Testis (tissue), 3 donors: ENCODE results near the gene POMT2. TPM values are rescaled to one million over a fixed set of nuclear protein-coding genes. Genes with fewer than 3 reads are reported as not detected.
"Not testable (repeated sequence)": the region's sequence is repeated elsewhere in the genome, so short reads cannot be mapped to it uniquely, and the experiment has no call there.

ENCODE experiments used
- DNase-seq: peaks from one replicate; pipeline ENCODE4 v3.0.0-alpha.2; 2019
- H3K27ac ChIP-seq, 2 donors: fragments of 200-600 bp; sonication (generic); one replicate each; pipeline ENCODE4 v1.5.1; 2019
- H3K27me3 ChIP-seq: fragments of 200-600 bp; sonication (generic); one replicate; pipeline ENCODE4 v1.5.1; 2019
- H3K36me3 ChIP-seq: fragments of 200-600 bp; sonication (generic); one replicate; pipeline ENCODE4 v1.5.1; 2017; ENCODE audit warnings: low read depth; ENCODE audit errors: missing control alignments
- H3K4me1 ChIP-seq: fragments of 200-600 bp; sonication (generic); one replicate; pipeline ENCODE4 v1.5.1; 2019
- H3K4me3 ChIP-seq, 2 donors: fragments of 200-600 bp; sonication (generic); one replicate each; pipeline ENCODE4 v1.5.1; 2017 to 2019
- H3K9me3 ChIP-seq: fragments of 200-600 bp; sonication (generic); one replicate; pipeline ENCODE4 v1.5.1; 2017
- CTCF ChIP-seq, 3 experiments: fragments of 450-650 bp in 2 of 3; fragments of 200-600 bp in 1 of 3; sonication (generic) in 1 of 3; IDR thresholded peaks; one replicate each; pipeline ENCODE4 v1.5.1; 2016 to 2019; ENCODE audit warnings: antibody characterized with exemption in 3 of 3, mild to moderate bottlenecking in 2 of 3, moderate library complexity in 1 of 3
- POLR2A ChIP-seq: fragments of 450-650 bp; IDR thresholded peaks from one replicate; pipeline ENCODE4 v1.6.1; 2017; ENCODE audit warnings: antibody characterized with exemption, mild to moderate bottlenecking, moderate library complexity
- WGBS, 2 donors: methylation state at CpG; one replicate each; pipeline ENCODE4 v1.1.5; 2018; 5-methylcytosine and 5-hydroxymethylcytosine counted together
- intact Hi-C: fragments of 100-400 bp; cut with DNase I; formaldehyde crosslinking; loops from one replicate; pipeline ENCODE4 v1.15.1; 2023; ENCODE audit warnings: low total_unique reads
- polyA plus RNA-seq: library from polyadenylated mRNA; stranded (reverse); fragments of 350-450 nt; fragmentation: Illumina TruSeq; extraction: RNeasy Lipid Tissue Mini Kit (QIAGEN cat#74804); gene quantifications from one replicate; pipeline ENCODE4 v1.2.3, GENCODE V29; 2014; ENCODE audit warnings: low read depth, low replicate concordance; ENCODE audit not compliant: insufficient read depth
- total RNA-seq, 2 donors: library from RNA; depleted of rRNA; stranded (reverse); fragments of >200 nt; gene quantifications; one replicate each; pipeline ENCODE4 v1.2.3, GENCODE V29; 2016

The POMT2 gene
- total and polyA plus RNA-seq, 3 donors from 2014 or later, result 108 to 162 (median 127) TPM

DNA sequence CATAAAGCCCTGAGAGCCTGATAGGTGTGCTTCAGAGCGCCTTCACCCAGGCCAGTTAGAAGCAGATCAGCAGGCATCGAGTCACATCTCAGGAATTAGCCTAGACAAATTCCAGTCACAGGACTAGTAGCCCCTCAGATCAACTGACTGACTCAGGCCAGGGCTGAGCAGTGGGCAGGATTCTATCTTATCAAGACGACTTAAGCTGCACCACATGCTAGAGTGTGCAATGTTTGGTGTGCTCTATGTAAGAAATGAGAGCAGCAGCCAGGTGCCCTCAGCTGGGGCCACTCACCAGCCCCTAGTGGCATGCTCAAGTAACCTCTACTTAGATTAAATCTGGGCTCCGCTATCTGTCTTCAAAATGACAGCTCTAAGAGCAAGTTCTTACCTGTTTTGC, 30.0 kb downstream of the POMT2 start:
- H3K4me3 ChIP-seq, result no peak overlapping the region
- H3K27ac ChIP-seq, result no peak overlapping the region
- H3K36me3 ChIP-seq, result no peaks in the 10 kb centered on the region
- H3K27me3 ChIP-seq, result no peaks in the 10 kb centered on the region
- no peak for TF ChIP-seq CTCF (IDR thresholded peaks at IDR 0.05)
- no peak for TF ChIP-seq POLR2A
- 94 to 98% methylated on average over 3 to 4 of the region's 4 CpGs for WGBS, 2 donors
- H3K9me3 ChIP-seq, result no peaks in the 10 kb centered on the region
- H3K4me1 ChIP-seq, result peaks cover 2% of the 10 kb centered on the region
- DNase-seq, result no peak
- intact Hi-C loops, result no loop called here

- WGBS, 2 donors, result 90 to 95% methylated on average over 5 of the region's 5 CpGs
- no peaks in the 10 kb centered on the region for H3K4me1 ChIP-seq
- no peak overlapping the region for H3K4me3 ChIP-seq
- H3K27ac ChIP-seq, result no peak overlapping the region
- intact Hi-C loops, result no loop called here
- no peaks in the 10 kb centered on the region for H3K36me3 ChIP-seq
- DNase-seq, result no peak
- TF ChIP-seq CTCF (IDR thresholded peaks at IDR 0.05), result no peak
- TF ChIP-seq POLR2A, result no peak
- H3K9me3 ChIP-seq, result no peaks in the 10 kb centered on the region
- H3K27me3 ChIP-seq, result no peaks in the 10 kb centered on the region
Observed at GRCh38 chr14:77286576-77286975, 34.1 kb downstream of the POMT2 start.

DNA sequence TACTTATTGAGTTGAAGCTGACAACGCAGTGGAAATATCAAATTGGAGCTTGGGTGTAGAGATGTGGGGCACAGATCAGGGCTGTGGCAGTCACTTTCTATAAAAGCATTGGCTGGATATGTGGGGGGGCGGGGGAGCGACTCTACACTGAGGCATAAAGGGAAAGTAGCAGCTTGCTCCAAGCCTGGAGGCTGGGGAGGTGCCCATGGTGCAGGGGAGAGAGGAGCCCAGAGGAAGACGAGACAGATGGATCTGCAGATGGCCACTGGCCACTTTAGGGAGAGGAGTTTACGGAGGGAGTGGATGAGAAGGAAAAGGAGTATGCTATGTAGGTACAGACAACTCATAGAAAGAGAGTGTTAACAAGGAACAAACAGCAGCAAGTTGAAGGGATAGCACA, 36.2 kb downstream of the POMT2 start:
- no peak for TF ChIP-seq CTCF (IDR thresholded peaks at IDR 0.05)
- no peak for TF ChIP-seq POLR2A
- no peak for DNase-seq
- Histone ChIP-seq H3K4me1 (no peaks in the 10 kb centered on the region), H3K27ac (no peak overlapping the region), H3K4me3 (no peak overlapping the region), H3K27me3 (no peaks in the 10 kb centered on the region), H3K36me3 (no peaks in the 10 kb centered on the region), H3K9me3 (no peaks in the 10 kb centered on the region)
- WGBS, 2 donors, result 82 to 87% methylated on average over 5 of the region's 5 CpGs
- intact Hi-C loops, result no loop called here

- H3K9me3 ChIP-seq, result no peaks in the 10 kb centered on the region
- H3K27me3 ChIP-seq, result no peaks in the 10 kb centered on the region
- DNase-seq, result no peak
- H3K4me3 ChIP-seq, result no peak overlapping the region
- H3K4me1 ChIP-seq, result no peaks in the 10 kb centered on the region
- no peaks in the 10 kb centered on the region for H3K36me3 ChIP-seq
- 83 to 87% methylated on average over 4 of the region's 4 CpGs for WGBS, 2 donors
- intact Hi-C loops, result no loop called here
- TF ChIP-seq CTCF (IDR thresholded peaks at IDR 0.05) (no peak), POLR2A (no peak)
- H3K27ac ChIP-seq, result no peak overlapping the region
Observed at GRCh38 chr14:77284066-77284465, 36.6 kb downstream of the POMT2 start.

- H3K36me3 ChIP-seq, result no peaks in the 10 kb centered on the region
- 70 to 90% methylated on average over 6 of the region's 6 CpGs for WGBS, 2 donors
- no peak overlapping the region for H3K27ac ChIP-seq
- no peak for TF ChIP-seq POLR2A
- TF ChIP-seq CTCF (IDR thresholded peaks at IDR 0.05), result no peak
- no peaks in the 10 kb centered on the region for H3K9me3 ChIP-seq
- H3K4me1 ChIP-seq, result no peaks in the 10 kb centered on the region
- no peaks in the 10 kb centered on the region for H3K27me3 ChIP-seq
- H3K4me3 ChIP-seq, result no peak overlapping the region
- DNase-seq, result no peak
- intact Hi-C loops, result no loop called here
Observed at GRCh38 chr14:77281852-77282410, 38.8 kb downstream of the POMT2 start.

- H3K27ac ChIP-seq, H3K4me3 ChIP-seq, DNase-seq, H3K9me3 ChIP-seq, intact Hi-C loops, H3K4me1 ChIP-seq, H3K36me3 ChIP-seq, H3K27me3 ChIP-seq: not testable (repeated sequence)
- WGBS, 2 donors, result 93 to 96% methylated on average over 4 of the region's 4 CpGs
Observed at GRCh38 chr14:77280921-77281320, 39.8 kb downstream of the POMT2 start.
